HTERT RPE-1 (cell line): ENCODE data around the gene NFATC1.
"Not testable (repeated sequence)": the region's sequence is repeated elsewhere in the genome, so short reads cannot be mapped to it uniquely, and the experiment has no call there.

Experiments used
- in situ Hi-C: fragments of 300-500 bp; cut with MboI; formaldehyde crosslinking; loops from 4 replicates; pipeline ENCODE4 v1.14.3; 2020; ENCODE audit warnings: low sequenced_read_pairs

The NFATC1 gene

GRCh38 chr18:79469751-79470505 lies 74.2 kb downstream of the NFATC1 start:
- in situ Hi-C loops, result no loop called here

- in situ Hi-C loops, result no loop called here
Measured at GRCh38 chr18:79470547-79470946, 74.8 kb downstream of the NFATC1 start.

DNA sequence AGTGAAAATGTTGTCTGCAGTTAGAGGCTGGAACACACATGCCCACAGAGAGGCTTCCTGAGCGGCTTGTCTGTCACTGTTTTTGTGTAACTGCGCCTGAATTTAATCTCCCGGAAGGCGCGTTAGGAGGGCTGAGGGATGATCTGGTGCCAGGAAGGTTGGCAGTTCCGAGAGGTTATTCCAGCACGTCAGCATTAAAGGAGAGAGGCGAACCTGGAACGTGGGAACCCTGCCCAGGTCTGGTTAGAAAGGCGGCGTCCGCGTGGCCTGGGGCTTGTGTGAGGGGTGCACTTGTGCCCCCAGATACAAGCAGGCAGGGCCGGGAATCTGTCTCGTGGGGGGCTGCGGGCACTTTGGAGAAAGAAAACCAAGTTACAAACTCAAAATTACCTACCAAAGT lies 75.3 kb downstream of the NFATC1 start:
- in situ Hi-C loops, result no loop called here

- in situ Hi-C loops, result no loop called here
Measured at GRCh38 chr18:79471597-79471996, 75.9 kb downstream of the NFATC1 start.

DNA sequence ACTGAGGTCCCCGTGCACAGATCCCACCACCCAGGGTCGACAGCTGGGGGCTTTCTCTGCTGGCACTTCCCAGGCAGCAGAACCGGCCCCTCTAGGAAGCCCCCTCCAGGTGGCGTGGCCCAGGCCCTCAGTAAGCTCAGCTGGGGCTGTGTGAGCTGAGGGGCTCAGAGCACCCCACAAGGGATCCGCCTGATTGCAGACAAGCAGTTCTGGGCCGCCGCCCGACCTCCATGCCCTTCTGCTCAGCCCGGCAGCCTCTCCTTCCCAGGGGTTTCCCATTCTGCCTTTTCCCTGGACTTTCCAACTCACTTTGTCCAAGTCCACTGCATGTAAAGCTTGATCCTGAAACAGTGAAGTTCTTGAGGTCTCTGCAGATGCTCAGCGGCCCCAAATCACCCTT lies 76.4 kb downstream of the NFATC1 start:
- in situ Hi-C loops, result no loop called here

GRCh38 chr18:79472946-79473345 lies 77.2 kb downstream of the NFATC1 start:
- in situ Hi-C loops, result no loop called here

DNA sequence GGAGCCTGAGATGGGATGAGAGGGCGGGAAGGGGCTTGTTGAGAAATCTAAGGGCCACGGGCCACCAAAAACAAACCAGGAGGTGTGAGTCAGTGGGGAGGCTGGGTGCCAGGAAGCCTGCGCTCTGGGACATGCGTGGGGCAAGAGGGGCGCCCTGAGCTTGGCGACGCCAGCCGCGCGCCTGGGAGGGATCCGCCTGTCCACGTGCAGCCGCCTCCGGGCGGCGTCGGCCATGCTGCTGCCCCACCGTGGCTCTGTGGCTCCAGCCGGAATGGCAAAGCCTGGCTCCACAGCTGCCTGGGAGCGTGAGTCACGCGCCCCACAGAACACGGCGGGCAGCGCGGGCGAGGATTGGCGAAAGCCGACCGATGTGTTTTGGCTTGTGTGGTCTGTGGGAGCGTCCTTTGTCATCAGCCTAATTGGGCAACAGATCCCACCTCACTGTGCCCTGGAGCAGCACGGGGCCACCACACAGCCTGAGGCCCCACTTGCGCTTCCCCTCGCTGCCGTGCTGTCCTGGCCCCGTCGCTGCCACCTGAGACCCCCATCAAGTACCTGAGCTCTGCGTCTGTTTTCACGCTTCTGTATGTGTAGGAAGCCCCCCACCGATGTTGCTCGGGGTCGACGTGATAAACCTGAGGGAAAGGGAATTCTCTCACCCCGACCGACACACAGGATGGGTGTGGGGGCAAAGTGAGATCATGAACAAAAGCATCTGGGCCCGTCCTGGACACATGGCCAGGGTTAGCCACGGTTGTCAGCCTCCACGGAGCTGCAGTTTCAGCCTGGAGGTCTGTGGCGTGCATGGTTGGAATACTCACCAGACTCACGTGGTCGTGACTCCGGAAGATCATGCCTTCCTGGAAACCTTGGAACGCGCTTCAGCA lies 80.5 kb downstream of the NFATC1 start:
- in situ Hi-C loops, result no loop called here

DNA sequence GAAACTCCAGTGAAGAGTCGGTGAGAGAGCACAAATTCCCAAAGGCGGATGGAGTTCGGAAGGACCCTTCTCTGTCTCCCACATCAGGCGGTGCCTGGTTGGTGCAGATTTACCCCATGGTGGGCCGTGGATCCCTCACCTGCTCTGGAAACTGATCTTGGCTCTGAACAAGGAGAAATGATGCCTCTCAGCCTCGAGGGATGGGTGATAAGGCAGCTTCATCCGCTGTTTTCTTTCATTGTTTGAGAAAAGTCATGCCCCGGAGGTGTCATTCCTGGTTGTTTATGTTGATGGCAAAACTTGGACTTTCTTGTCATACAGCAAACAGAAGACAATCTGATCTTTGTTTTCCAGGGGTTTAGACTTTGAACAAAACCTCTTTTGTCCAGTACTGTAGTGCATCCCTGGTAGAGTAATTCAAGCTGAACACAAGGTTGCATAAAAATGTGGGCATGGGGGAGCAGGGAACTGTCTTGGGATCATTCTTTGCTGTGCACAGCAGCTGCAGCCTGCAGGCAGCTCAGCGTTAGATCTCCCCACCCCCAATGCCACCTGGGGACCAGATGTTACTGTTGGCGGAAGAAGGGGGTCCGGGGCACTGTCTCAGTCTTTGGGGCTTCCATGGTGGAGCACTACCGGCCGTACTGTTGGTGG lies 81.3 kb downstream of the NFATC1 start:
- in situ Hi-C loops, result no loop called here

GRCh38 chr18:79477711-79478483 lies 82.2 kb downstream of the NFATC1 start:
- in situ Hi-C loops, result no loop called here

- in situ Hi-C loops, result no loop called here
Measured at GRCh38 chr18:79478484-79479115, 82.9 kb downstream of the NFATC1 start.

DNA sequence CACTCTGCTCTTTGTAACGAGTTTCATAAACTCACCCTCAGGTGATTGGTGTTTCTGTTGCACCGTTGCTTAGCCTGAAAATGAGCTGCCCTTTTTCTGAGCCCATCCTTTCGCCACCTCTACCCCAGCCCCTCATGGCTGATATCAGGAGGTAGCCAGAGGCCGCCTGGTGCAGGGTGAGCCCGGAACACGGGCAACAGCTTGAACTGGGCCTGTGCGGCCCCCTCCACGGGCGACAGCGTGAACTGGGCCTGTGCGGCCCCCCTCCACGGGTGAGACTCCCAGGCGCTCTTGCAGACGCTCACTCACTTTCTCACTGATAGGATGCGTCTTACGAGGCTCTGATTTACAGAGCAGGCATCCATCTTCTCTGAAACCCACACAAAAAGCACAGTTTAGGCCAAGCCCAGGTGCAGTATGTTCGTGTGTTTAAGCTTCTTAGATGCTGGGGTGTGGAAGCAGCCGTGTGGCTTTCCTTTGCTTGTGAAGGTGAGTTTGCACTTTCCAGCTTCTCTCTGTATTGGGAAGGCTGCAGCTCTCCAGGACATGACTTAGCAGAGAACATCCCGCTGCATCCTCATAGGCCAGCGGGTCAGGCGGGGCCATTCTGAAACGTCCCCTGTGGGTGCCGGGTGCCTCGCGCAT lies 83.5 kb downstream of the NFATC1 start:
- in situ Hi-C loops, result no loop called here

- in situ Hi-C loops, result no loop called here
Measured at GRCh38 chr18:79479761-79480161, 84.0 kb downstream of the NFATC1 start.

GRCh38 chr18:79480171-79481045 lies 84.7 kb downstream of the NFATC1 start:
- in situ Hi-C loops, result no loop called here

DNA sequence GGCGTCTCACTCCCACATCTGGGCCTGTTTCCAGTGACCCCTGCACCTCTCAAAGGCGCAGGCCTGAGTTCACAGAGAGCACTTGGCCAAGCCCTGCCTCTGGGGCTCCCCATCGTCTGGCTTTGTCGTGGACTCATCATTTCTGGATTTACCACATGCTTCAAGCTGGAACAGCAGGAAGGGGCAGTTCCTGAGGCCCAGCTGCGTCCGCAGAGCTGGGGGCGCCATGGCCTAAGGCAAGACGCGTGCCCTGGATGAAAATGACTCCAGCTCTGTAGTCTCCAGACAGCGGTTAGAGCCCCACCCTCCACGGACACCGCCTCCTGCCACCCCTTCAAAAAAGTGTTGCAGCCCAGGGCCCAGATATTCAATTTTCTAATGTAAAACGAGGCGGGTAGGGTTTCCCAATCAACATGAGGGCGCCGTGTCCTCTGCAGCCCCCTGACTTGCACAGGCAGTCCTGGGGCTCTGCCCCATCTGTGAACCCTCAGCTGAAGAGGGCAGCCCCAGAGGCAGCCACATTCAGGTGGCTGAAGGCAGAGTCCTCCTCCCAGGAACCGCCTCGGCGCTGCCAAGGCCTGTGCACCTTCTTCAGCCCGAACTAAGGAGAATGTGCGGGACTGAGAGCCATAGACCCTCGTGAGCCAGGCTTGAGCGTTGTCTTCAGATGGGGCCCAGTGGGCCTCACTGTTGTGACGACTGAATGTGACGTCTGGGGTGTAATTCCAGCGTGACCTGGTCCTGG lies 85.5 kb downstream of the NFATC1 start:
- in situ Hi-C loops, result no loop called here

GRCh38 chr18:79483393-79483792 lies 87.7 kb downstream of the NFATC1 start:
- in situ Hi-C loops, result not testable (repeated sequence)

DNA sequence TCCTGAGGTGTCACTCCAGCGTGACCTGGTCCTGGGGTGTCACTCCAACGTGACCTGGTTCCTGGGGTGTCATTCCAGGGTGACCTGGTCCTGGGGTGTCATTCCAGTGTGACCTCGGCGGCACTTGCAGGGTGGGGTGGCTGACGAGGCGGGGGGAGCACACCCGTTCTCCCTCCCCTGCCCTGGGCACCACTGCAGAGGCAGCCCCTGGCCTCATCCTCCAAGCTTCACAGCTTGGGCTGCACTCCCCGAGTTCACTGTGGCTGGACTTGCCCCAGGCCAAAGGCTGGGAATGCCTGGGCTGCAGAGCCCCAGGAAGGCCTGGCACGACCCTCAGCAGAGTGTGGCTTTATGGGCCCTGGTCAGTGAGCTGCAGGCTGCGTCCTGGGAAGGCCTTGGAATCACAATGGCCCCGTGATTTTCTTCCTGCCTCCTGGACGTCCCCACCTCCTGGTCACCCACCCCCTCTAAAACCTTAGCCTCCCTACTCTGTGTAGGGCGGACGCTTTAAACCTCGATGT lies 88.3 kb downstream of the NFATC1 start:
- in situ Hi-C loops, result no loop called here

GRCh38 chr18:79484661-79485621 lies 89.2 kb downstream of the NFATC1 start:
- in situ Hi-C loops, result no loop called here
